ENCODE results near the gene GNAO1. TPM values are rescaled to one million over a fixed set of nuclear protein-coding genes. Genes with fewer than 3 reads are reported as not detected.

Gene GNAO1
- total and polyA plus RNA-seq, 9 of the 15 experiments (the other 6 are each of a cell fraction or from before 2014, with no cell fraction given): 0.07 to 0.42 (median 0.08) TPM; not detected in 5

DNA sequence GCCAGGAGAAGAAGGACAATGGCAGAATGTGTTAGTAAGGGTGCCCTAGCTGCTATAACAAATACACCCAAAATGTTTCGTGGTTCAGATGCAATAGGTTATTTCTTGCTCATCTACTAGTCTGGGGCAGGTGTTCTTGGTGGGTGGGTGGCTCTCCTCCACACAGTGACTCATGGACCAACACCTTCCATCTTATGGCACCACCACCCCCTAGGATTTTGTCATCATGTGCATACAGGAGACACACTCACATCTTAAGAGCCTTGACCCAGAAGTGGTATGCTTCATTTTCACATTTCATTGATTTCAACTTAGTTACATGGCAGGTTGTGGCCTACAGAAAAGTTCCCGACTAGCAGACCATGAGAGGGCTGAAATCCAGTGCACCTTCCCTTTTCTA lies 119.4 kb downstream of the GNAO1 start:
- no peaks in the 10 kb centered on the region for H3K79me2 ChIP-seq (ENCODE audit: control insufficient read depth, insufficient read depth, low read length)
- ATAC-seq (no peak), FAIRE-seq (no peak), DNase-seq (ENCODE audit: extremely low read depth in 1 of 4, low spot score in 3 of 4) (no peak)
- H3K9ac ChIP-seq (ENCODE audit: insufficient read depth in 1 of 2, low read depth in 2 of 2, low read length in 2 of 2): no peak overlapping the region
- ChIA-PET CTCF (ENCODE audit: low intra/inter-chr PET ratio) (no interaction called here), POLR2A (interaction anchor here (0.6 kb wide), 1 partner anchor 24 kb away, joined by 4 read pairs; no protein-coding TSS in a partner anchor)
- no peak overlapping the region for H3K27ac ChIP-seq (ENCODE audit: extremely low read depth, low read depth, low read length)
- peaks cover 0 to 50% of the 10 kb centered on the region in 2 experiments; a peak in 4 of 5 replicates for H3K27me3 ChIP-seq (ENCODE audit: control insufficient read depth in 2 of 2, insufficient read depth in 2 of 2, low read length in 2 of 2)
- WGBS (ENCODE audit: insufficient coverage, low coverage, missing lambda C conversion rate): 2% methylated on average over 2 of the region's 2 CpGs
- BruUV-seq (replicated peaks): no TSS peak
- in situ Hi-C loops (cut with MboI) (loop anchor here (10.0 kb wide), 1 partner anchor 596 kb away; no protein-coding TSS in a partner anchor), intact Hi-C loops (cut with micrococcal nuclease) (loop anchor here (10.0 kb wide), 1 partner anchor 106 kb away; no protein-coding TSS in a partner anchor)
- no peaks in the 10 kb centered on the region for H3K9me3 ChIP-seq (replicated peaks; ENCODE audit: control insufficient read depth, insufficient read depth, low read depth, low read length)
- no peak overlapping the region for H3K4me2 ChIP-seq (ENCODE audit: insufficient read depth, low read length)
- H4K20me1 ChIP-seq (replicated peaks; ENCODE audit: control insufficient read depth, insufficient read depth, low read length): no peaks in the 10 kb centered on the region
- H3K4me1 ChIP-seq (replicated peaks in 1 of 2; ENCODE audit: control insufficient read depth in 2 of 2, insufficient read depth in 2 of 2, low read length in 2 of 2): peaks cover 0 to 16% of the 10 kb centered on the region in 2 experiments; a peak in 2 of 5 replicates
- no peak overlapping the region for H3K4me3 ChIP-seq
- no peak overlapping the region for H2AFZ ChIP-seq (ENCODE audit: low read depth, low read length)
- TF ChIP-seq, protein P1, sequence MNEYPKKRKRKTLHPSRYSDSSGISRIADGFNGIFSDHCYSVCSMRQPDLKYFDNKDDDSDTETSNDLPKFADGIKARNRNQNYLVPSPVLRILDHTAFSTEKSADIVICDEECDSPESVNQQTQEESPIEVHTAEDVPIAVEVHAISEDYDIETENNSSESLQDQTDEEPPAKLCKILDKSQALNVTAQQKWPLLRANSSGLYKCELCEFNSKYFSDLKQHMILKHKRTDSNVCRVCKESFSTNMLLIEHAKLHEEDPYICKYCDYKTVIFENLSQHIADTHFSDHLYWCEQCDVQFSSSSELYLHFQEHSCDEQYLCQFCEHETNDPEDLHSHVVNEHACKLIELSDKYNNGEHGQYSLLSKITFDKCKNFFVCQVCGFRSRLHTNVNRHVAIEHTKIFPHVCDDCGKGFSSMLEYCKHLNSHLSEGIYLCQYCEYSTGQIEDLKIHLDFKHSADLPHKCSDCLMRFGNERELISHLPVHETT (CRISPR knock-in tag; conservative IDR thresholded peaks at IDR 0.05 in 1 of 2, IDR thresholded peaks at IDR 0.05 in 1 of 2): no peak
- TF ChIP-seq ZFP1 (CRISPR knock-in tag; IDR thresholded peaks at IDR 0.05) (no peak), NELFE (IDR thresholded peaks at IDR 0.05; ENCODE audit: insufficient read depth, insufficient read length) (no peak), TEAD2 (tag; IDR thresholded peaks at IDR 0.05) (no peak), ZNF586 (CRISPR knock-in tag; conservative IDR thresholded peaks at IDR 0.05) (no peak)
- TF ChIP-seq, protein P2, sequence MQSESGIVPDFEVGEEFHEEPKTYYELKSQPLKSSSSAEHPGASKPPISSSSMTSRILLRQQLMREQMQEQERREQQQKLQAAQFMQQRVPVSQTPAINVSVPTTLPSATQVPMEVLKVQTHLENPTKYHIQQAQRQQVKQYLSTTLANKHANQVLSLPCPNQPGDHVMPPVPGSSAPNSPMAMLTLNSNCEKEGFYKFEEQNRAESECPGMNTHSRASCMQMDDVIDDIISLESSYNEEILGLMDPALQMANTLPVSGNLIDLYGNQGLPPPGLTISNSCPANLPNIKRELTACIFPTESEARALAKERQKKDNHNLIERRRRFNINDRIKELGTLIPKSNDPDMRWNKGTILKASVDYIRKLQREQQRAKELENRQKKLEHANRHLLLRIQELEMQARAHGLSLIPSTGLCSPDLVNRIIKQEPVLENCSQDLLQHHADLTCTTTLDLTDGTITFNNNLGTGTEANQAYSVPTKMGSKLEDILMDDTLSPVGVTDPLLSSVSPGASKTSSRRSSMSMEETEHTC (IDR thresholded peaks at IDR 0.05): no peak
- H3K36me3 ChIP-seq (ENCODE audit: control insufficient read depth, insufficient read depth, low read length): no peaks in the 10 kb centered on the region
- no peaks in the 10 kb centered on the region for H3K9me1 ChIP-seq (ENCODE audit: control insufficient read depth, insufficient read depth, low read length)
